HG02571 (cell line): ENCODE measurements around the gene PIP4P1.
"Not testable (repeated sequence)": the region's sequence is repeated elsewhere in the genome, so short reads cannot be mapped to it uniquely, and the experiment has no call there.

ENCODE experiments used
- ATAC-seq: cut with Tn5 transposase; IDR thresholded peaks from one replicate; pipeline ENCODE4 v1.9.1; 2021; ENCODE audit warnings: mild to moderate bottlenecking, moderate library complexity; ENCODE audit not compliant: unreplicated experiment

Gene PIP4P1

GRCh38 chr14:20477211-20477876 is 16.1 kb upstream of the PIP4P1 start:
- ATAC-seq: no peak

- no peak for ATAC-seq
Measured at GRCh38 chr14:20476776-20477175, 15.5 kb upstream of the PIP4P1 start.

- no peak for ATAC-seq
Measured at GRCh38 chr14:20472536-20473169, 11.4 kb upstream of the PIP4P1 start.

- no peak for ATAC-seq
Measured at GRCh38 chr14:20470603-20470901, 9.3 kb upstream of the PIP4P1 start.

GRCh38 chr14:20469890-20470602 is 8.8 kb upstream of the PIP4P1 start:
- ATAC-seq: peak; percentile 33

GRCh38 chr14:20469242-20469889 is 8.1 kb upstream of the PIP4P1 start, which contains the start of gene PNP:
Gene PNP, plus strand, starts transcription at chr14:20469406. Its CDS starts 119 bp downstream, at chr14:20469525.
- ATAC-seq: peak; percentile 95

GRCh38 chr14:20468764-20469241 is 7.6 kb upstream of the PIP4P1 start:
- ATAC-seq: peak; percentile 2

GRCh38 chr14:20460458-20461224 is 593 bp downstream of the PIP4P1 start:
- ATAC-seq: peak; percentile 6

- ATAC-seq: no peak
Measured at GRCh38 chr14:20458031-20458789, 3.0 kb downstream of the PIP4P1 start.

GRCh38 chr14:20456971-20457370 is 4.3 kb downstream of the PIP4P1 start:
- ATAC-seq: no peak

- peak; percentile 47 for ATAC-seq
Measured at GRCh38 chr14:20455355-20456300, 5.6 kb downstream of the PIP4P1 start.

- ATAC-seq: peak; percentile 87
Measured at GRCh38 chr14:20454516-20455354, 6.5 kb downstream of the PIP4P1 start, which contains the start of the genes APEX1 and OSGEP. Gene APEX1, plus strand, starts transcription at chr14:20455226. Its CDS starts 420 bp downstream, at chr14:20455646. Gene OSGEP, minus strand, starts transcription at chr14:20454812. Its CDS starts 129 bp downstream, at chr14:20454683.

- not testable (repeated sequence) for ATAC-seq
Measured at GRCh38 chr14:20452831-20453230, 8.4 kb downstream of the PIP4P1 start.

GRCh38 chr14:20446889-20447288 is 14.3 kb downstream of the PIP4P1 start:
- ATAC-seq: no peak

- not testable (repeated sequence) for ATAC-seq
Measured at GRCh38 chr14:20443650-20444049, 17.6 kb downstream of the PIP4P1 start.

GRCh38 chr14:20441461-20441860 is 19.8 kb downstream of the PIP4P1 start:
- ATAC-seq: no peak

- ATAC-seq: no peak
Measured at GRCh38 chr14:20440882-20441281, 20.4 kb downstream of the PIP4P1 start.

- ATAC-seq: no peak
Measured at GRCh38 chr14:20440465-20440864, 20.8 kb downstream of the PIP4P1 start.
